ENCODE results near the gene PPP1R9B.

GRCh38 chr17:50127697-50128361 lies 22.6 kb downstream of the PPP1R9B start:
- TF ChIP-seq EP300 (IDR thresholded peaks at IDR 0.05) (no peak), CTCF (IDR thresholded peaks at IDR 0.05) (no peak)

Data from esophagus muscularis mucosa (tissue), 3 donors.